H4 (cell line): Measurements from ENCODE around the gene RHOB. TPM values are rescaled to one million over a fixed set of nuclear protein-coding genes. Genes with fewer than 3 reads are reported as not detected.
"Not testable (repeated sequence)": the region's sequence is repeated elsewhere in the genome, so short reads cannot be mapped to it uniquely, and the experiment has no call there.

Experiments used
- DNase-seq: peaks from one replicate; pipeline ENCODE4 v3.0.0-alpha.2; 2015; ENCODE audit warnings: low spot score
- total RNA-seq: library from RNA; depleted of rRNA; stranded (reverse); fragments of >200 nt; shearing (Covaris generic); gene quantifications from 2 replicates; pipeline ENCODE4 v1.2.3, GENCODE V29; 2014

RHOB gene
- total RNA-seq, 1 experiment from 2014 or later: 12.6 TPM

DNA sequence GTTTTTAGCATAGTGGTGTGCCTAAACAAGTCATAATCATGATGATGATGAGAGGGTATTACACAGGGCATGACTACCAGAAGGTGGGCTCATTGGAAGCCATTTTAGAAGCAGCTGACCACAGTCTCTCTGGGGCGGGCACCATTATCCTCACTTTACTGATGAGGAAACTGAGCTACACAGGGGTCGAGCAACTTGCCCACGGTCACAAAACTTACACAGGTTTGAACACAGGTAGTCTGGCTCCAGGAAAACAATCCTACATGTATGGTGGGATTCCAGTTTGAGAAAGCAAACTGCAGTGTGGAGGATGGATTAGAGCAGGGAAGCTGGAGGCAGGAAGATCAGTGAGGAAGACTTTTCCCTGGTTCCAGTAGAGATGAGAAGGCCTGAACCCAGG lies 6.2 kb downstream of the RHOB start:
- no peak for DNase-seq

DNA sequence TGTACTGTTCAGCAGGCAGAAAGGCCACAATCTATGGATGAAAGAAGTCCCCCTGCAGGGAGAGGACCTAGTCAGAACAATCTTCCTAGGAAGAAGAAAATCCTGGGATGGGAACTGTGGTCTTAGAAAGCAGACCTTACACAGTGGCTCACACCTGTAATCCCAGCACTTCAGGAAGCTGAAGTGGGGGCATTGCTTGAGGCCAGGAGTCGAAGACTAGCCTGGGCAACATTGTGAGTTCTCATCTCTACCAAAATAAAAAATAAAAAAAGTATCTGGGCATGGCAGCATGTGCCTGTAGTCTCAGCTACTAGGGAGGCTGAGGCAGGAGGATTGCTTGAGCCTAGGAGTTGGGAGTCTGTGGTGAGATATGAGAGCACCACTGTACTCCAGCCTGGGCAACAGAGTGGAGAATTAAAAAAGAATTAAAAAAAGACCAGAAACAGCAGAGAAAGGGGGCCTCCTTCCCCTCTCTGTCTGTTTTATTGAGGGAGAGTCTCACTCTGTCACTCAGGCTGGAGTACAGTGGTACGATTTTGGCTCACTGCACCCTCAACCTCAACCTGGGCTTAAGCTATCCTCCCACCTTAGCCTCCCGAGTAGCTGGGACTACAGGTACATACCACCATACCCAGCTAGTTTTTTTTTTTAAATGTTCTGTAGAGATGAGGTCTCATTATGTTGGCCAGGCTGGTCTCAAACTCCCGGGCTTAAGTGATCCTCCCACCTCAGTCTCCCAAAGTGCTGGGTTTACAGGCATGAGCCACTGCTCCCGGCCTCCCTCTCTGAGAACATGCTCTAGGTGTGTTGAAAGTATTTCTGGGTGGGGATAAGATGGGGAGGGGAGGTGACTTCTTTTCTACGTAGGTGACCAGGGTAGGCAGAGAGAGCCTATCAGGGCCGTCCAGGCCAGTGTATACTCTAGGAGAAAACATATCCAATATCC lies 7.4 kb downstream of the RHOB start:
- no peak for DNase-seq

DNA sequence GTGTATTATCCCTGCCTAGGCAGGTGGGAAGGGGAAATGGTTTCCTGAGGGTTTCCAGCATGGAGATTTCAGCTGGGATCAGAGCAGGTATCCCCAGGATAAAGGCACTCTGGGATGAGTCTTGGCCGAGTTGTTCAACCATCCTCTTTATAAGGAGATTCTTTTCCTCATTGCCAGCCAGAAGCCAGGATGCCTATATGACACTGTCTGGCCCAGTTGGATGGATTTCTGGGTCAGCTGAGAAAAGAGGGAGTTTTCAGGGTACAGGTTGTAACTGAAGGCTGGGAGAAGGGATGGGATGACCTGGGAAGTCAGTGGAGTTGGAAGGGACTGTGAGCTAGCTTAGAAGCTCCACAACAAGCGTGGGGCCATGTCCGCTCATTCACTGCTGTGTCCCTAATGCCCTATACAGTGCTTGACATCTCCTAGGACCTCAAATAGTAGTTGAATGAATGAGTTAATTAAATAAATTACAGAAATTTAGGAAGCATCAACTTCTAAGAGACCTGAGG lies 8.3 kb downstream of the RHOB start:
- DNase-seq: no peak

DNA sequence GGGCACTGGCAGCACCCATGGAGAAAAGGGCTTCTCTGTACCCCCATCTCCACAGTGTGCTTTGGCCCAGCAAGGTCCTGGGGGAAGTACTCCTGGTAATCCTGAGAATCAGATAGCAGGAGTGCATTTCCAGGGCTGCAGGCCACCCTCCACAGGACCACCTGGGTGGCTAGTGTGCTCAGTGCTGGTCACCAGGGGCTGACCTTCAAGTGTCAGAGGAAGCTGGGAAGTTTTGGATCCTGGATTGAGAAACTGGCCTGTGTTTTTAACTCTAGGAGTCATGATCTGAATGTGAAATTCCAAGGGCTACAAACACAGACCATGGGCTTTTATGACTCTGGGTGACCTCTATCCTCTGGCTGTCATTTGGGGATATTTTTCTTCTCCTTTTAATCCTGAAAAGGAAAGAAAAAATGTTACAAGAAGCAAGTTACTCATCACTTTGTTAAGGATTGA lies 9.3 kb downstream of the RHOB start:
- DNase-seq: no peak

DNA sequence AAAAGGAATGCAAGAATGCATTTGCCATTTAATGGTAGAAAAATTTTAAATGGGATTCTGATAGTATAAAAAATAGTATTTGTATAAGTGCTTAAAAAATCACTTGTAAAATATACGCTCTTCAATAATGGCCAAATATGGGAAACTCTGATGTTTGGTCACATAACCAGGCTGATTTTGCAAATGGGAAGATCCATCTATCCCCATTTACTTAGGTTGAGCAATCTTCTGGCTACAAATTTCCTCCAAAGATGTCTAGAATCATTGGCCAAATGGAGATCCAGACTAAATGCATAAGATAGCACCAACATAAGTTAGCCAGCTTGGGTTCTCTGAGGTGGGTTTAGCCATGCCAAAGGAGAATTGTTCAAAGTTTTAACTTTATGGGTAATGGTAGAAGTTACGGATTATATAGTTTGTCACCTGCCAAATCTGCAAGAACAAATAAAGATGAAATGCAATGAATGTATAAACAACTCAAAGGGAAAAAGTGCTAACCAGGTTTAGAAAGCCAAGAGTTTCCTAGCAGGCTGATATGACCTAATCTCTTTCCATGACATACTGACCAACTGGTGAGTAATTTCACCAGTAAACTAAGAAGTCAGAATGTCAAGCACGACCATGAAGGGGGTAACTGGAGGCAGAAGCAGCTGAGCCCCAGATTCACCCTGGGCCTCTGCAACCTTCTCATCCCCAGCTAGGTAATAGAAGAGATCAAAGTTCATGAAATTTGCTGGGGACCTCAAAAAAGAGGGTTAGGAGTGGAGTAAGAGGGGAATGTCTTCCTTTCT lies 10.0 kb downstream of the RHOB start:
- no peak for DNase-seq

DNA sequence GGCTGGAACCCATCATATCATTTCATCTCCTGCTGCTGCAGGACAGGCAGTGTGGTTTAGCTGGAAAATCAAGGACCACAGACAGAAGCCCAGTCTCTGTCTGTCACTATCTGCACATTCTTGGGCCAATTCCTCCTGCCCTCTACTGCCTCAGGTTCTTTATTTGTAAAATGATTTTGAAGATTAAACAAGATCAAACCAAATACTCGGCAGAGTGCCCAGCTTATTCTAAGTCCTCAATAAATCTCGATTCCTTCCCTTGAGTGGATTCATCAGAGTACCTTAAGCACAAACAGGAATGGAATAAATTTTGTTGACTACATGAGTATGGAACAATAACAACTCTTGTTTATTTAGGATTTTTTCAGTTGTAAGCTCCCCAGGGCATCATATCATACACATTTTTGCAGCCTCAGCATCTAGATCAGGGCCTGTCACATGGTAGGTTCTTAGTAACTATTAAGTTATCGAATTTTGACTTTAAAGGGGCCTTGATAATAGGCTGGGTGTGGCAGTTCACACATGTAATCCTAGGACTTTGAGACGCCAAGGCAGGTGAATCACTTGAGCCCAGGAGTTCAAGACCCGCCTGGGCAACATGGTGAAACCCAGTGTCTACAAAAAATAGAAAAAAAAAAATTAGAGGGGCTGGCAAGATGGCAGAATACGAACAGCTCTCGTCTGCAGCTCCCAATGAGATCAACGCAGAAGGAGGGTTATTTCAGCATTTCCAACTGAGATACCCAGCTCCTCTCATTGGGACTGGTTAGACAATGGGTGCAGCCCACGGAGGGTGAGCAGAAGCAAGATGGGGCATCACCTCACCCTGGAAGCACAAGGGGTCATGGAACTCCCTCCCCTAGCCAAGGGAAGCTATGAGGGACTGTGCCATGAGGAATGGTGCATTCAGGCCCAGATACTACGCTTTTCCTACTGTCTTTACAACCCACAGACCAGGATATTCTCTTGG lies 11.1 kb downstream of the RHOB start:
- no peak for DNase-seq

DNA sequence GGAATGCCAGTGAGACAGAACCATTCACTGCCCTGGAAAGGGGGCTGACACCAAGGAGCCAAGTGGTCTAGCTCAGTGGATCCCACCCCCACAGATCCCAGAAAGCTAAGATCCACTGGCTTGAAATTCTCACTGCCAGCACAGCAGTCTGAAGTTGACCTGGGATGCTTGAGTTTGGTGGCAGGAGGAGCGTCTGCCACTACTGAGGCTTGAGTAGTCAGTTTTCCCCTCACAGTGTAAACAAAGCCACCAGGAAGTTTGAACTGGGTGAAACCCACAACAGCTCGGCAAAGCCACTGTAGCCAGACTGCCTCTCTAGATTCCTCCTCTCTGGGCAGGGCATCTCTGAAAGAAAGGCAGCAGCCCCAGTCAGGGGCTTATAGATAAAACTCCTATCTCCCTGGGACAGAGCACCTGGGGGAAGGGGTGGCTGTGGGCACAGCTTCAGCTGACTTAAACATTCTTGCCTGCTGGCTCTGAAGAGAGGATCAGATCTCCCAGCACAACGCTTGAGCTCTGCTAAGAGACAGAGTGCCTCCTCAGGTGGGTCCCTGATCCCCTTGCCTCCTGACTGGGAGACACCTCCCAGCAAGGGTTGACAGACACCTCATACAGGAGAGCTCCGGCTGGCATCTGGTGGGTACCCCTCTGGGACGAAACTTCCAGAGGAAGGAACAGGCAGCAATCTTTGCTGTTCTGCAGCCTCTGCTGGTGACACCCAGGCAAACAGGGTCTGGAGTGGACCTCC lies 12.0 kb downstream of the RHOB start:
- DNase-seq: not testable (repeated sequence)

DNA sequence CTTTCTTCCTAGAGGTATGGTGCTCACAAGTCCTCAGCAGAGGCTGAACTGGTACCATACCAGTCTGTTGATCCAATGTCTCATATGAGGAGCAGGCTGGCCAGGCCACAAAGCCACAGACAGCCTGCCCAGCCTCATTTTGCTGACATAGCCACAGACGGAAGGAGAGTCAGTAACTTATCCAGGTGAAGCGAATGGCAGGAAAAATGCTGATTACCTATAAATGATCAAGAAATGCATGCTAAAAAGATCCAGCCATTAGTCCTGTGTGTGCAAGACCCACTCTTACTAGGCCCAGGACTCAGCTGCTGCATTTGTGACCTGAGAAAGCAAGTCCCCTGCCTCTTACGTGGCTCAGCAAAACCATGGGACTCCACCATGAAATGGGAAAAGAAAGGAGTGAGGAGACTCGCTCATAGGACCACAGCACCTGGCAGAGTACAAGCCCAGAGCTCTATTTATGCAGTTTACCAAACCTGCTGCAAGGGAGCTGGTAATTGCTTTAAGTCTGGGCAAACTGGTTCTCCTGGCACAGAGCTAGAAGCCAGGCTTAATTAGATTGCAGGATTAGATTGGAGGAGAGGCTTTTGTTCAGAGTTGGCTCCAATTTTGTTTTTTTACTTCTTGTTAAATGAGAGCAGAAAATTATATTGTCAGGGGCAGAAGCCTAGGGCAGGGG lies 19.0 kb downstream of the RHOB start:
- no peak for DNase-seq

DNA sequence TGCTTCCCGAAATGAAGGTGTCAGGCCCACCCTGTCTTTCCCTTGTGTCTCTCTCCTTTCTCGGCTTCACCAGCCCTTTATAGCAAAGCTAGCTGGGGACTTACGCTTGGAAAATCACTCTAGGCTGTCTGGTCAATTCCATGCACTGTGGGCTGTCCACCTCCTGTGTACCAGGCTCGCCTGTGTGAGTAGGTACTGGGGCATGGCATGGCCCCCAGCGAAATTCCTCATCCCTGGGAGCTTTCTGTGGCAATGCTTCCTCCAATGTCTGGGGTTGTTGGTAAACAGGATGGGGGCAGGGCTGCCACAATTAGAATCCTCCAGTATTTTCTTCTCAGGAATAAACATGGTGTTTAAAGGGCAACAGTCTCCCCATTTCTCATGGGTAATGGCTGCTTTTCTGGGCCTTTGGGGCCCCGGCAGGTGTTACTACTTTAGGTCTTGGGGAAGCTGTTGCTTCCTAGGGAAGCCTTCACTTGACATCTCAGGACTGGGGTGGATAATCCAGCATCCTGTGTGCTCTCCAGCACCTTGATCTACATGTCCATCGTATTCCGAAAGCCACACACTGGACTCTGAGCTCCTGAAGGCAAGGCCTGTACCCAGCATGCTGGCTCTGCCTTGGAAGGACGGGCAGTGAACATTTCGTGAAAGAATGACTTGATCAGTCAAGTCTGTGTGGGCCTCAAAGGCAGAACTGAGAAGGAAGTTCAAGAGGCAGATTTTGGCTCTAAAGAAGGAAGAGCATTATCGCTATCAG lies 21.1 kb downstream of the RHOB start:
- DNase-seq: no peak

DNA sequence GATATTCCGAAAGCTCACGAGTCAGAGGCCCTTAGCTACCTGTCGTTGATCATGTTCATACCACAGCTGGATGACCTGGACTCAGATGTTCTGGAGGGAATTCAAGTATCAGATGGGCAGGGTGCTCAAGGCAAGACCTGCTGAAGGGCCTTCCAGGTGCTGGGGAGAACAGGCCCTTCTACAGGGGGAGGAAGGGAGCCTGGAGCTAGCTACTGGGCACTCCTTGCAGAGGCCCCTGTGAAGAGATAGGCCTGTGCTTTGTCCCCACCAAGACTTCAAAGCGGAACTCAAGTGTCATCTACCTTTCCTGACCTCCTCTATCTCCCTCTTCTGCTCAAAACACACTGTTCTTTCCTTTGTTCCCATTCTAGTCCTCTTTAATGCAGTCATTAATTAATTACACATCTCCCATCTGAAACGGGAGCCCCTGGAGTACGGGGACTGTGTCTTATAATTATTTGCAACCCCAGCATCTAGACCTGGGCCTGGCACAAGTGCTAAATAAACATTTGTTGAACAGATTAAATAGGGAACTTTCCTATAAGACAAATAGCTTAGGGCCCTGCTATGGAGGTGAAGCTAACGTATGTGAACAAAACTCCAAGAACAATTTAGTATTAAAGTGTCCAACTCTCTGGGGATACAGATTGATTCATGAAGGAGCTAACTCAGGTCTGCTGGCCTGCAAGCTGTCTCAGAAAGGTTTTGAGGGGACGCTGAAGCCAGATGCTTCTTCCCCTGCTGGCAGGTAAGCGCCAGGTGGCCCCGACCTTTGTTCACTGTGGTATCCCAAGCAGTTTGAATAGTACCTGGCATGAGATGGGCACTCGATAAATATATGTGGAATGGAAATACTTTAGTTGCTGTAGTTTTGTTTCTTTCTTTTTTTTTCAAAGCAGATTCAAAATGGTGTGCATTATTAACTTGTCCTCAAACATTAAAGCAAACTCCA lies 22.0 kb downstream of the RHOB start:
- DNase-seq: no peak

DNA sequence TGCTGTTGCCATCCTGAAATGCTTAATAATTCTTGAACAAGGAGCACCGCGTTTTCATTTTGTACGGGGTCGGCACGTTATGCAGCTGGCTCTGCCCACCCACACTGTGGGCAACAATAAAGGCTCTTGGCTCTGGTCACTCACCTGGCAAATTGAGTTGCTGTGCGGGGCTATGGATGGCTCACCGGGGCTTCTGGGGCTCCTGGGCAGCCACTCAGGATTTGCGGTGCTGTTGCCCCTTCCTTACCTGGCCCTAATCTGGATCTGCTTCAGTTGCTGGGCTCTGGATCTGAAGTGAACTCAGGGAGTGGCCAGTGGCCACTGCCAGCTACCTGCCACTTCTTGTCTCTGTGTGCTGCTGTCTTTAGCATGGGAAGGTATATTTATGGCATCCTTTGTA lies 22.7 kb downstream of the RHOB start:
- DNase-seq: no peak

DNA sequence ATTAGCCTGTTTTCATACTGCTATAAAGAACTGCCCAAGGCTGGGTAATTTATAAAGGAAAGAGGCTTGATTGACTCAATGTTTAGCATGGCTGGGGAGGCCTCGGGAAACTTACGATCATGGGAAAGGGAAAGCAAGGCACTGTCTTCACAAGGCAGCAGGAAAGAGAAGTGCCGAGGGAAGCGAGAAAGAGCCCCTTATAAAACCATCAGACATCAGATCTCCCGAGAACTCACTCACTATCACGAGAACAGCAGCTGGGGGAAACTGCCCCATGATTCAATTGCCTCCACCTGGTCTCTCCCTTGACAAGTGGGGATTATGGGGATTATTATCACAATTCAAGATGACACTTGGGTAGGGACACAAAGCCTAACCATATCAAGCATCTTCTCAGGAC lies 23.3 kb downstream of the RHOB start:
- no peak for DNase-seq

DNA sequence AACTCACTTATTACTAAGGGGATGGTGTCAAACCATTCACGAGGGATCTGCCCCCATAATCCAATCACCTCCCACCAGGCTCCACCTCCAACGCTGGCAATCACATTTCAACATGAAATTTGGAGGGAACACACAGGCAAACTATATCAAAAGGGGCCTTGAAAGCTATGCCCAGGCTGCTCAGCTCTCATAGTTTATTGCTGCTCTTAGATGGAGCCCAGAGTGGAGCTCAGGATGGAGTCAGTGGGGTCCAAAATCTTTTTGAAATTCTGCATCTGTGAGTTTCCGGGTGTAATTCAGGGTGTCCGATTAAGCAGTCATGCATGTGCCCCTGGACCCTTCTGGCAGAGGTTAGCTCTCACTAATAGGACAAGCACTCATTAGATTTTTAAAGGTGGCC lies 24.3 kb downstream of the RHOB start:
- no peak for DNase-seq

DNA sequence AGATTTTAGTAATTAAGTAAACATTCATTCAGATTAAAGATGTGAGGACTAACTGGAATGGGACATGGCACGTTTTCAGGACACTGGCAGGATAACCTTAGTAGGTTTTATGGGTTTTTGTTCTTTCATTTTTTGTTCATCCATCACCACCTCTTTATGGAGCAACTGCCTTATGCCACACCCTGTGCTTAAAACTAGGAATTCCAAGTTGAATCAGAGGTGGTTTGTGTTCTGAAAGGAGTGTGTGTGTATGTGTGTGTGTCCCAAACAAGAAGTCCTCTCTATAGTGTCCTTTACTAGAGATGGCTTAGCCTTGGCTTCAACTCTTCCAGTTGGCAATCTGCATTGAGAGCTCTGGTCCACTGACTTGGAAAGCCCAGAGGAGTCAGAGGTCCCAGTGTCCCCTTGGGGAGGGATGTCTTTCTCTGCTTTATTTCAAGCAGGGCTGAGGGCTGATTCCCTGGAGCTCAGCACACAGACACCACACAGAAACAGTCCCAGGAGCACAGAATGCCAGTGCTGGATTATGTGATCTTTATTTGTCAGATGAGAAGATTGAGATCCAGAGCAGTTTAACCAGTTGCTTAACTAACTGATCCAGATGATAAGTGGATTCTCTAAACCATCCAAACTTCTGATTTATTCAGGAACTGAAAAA lies 25.2 kb downstream of the RHOB start:
- DNase-seq: no peak

DNA sequence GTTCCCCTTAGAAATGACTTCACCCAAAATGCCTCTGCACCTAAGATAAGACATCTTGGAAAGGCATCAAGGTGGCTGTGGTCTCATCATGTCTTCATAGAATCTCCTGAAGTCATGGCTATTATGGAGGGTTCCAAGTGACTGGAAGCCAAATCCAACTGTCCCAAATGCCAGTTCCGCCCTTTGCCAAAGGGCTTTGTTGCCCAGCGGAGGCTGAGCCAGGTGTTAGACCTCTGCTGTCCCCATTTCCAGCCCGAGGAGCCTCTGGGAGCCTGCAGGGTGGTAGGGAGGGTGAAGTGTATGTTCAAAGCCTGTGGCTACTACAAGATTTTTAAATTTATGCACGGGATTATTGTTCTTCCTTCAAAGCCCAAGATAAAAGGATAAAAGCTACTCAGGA lies 25.7 kb downstream of the RHOB start:
- DNase-seq: no peak

DNA sequence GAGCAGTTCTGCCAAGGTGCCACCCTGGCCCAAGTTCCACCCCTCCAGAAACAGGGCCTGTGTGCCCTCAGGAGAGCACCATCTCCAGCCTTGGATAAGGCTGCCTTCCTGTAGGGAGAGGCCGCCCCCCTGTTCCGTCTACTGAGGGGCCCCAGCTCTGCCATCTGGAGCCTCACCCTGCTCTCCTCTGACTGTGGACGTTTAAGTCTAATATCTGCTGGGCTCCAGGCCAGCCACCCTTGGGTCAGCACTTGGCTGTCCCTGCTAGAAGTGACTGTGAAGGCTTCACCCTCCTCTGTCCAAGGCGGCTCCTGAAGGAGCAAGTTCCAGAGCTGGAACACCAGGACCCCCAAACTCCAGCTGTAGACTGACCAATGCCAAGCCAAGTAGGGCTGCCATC lies 26.3 kb downstream of the RHOB start:
- DNase-seq: no peak

DNA sequence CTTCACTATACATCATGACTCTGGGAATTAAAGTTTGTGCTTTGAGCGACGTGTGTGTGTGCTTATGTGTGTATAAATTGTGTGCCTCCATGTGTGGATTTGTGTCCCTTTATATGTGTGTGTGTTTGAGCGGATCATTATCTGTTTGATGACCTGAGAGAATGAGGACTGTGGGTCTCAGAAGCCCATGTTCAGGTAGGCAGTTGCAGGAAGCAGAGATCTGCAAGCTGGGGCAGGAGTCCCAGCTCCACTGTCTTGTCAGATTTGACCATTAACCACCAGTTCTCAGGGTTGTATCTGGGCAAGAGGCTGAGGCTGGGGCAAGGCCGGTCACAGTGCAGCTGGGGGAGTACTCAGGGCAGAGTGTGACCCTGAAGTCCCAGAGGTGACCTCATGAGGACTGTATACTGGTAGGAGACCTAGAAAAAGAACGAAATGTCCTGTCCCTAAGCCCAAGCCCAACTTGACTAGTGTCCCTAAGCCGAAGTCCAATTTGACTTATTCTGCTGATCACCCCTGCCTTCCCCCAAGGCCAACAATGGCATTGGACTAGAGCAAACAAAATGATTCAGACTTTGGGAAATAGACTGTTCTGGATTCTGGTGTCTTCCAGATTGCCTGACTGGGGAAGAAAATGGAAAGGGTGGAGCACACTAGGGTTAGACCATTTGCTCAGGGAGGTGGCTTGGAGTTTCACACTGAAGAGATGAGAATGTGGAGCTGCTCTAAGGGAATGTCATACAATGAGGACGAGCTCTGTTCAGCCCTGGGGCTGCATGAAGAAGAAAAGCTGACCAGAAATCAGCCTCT lies 28.1 kb downstream of the RHOB start:
- no peak for DNase-seq
